Measurements from ENCODE around the gene ARFGEF3. TPM values are rescaled to one million over a fixed set of nuclear protein-coding genes. Genes with fewer than 3 reads are reported as not detected.
"Not testable (repeated sequence)": the region's sequence is repeated elsewhere in the genome, so short reads cannot be mapped to it uniquely, and the experiment has no call there.

ARFGEF3 gene
- total RNA-seq, 2 experiments from 2014 or later: 1.6 to 1.7 TPM

- H3K27ac Mint-ChIP-seq: no peak overlapping the region
- no peaks in the 10 kb centered on the region for H3K36me3 Mint-ChIP-seq
- no peak overlapping the region for H3K4me3 Mint-ChIP-seq
- H3K4me1 Mint-ChIP-seq: peaks cover 7% of the 10 kb centered on the region
- no peaks in the 10 kb centered on the region for H3K27me3 Mint-ChIP-seq
- DNase-seq: no peak
- H3K9me3 Mint-ChIP-seq: no peaks in the 10 kb centered on the region
Measured at GRCh38 chr6:138286698-138287097, 125.0 kb downstream of the ARFGEF3 start.

GRCh38 chr6:138287144-138287955, 125.6 kb downstream of the ARFGEF3 start:
- Mint-ChIP-seq H3K9me3 (no peaks in the 10 kb centered on the region), H3K4me1 (peaks cover 7% of the 10 kb centered on the region), H3K27me3 (no peaks in the 10 kb centered on the region), H3K4me3 (no peak overlapping the region), H3K36me3 (no peaks in the 10 kb centered on the region), H3K27ac (no peak overlapping the region)
- DNase-seq: peak; percentile 21

GRCh38 chr6:138288428-138289085, 126.8 kb downstream of the ARFGEF3 start:
- H3K9me3 Mint-ChIP-seq, DNase-seq, H3K36me3 Mint-ChIP-seq, H3K27ac Mint-ChIP-seq, H3K4me1 Mint-ChIP-seq, H3K27me3 Mint-ChIP-seq, H3K4me3 Mint-ChIP-seq: not testable (repeated sequence)

- H3K4me1 Mint-ChIP-seq: peaks cover 7% of the 10 kb centered on the region
Measured at GRCh38 chr6:138289739-138290138, 128.0 kb downstream of the ARFGEF3 start.

GRCh38 chr6:138290423-138290962, 128.8 kb downstream of the ARFGEF3 start:
- Mint-ChIP-seq H3K4me3 (no peak overlapping the region), H3K9me3 (no peaks in the 10 kb centered on the region), H3K36me3 (no peaks in the 10 kb centered on the region), H3K4me1 (peaks cover 7% of the 10 kb centered on the region), H3K27me3 (no peaks in the 10 kb centered on the region), H3K27ac (no peak overlapping the region)
- no peak for DNase-seq

More at GRCh38 chr6:138289739-138290138, 128.0 kb downstream of the ARFGEF3 start:
- Mint-ChIP-seq H3K27me3 (no peaks in the 10 kb centered on the region), H3K36me3 (no peaks in the 10 kb centered on the region), H3K27ac (no peak overlapping the region), H3K9me3 (no peaks in the 10 kb centered on the region), H3K4me3 (no peak overlapping the region)
- peak; percentile 16 for DNase-seq

GRCh38 chr6:138291036-138291848, 129.5 kb downstream of the ARFGEF3 start:
- H3K9me3 Mint-ChIP-seq: no peaks in the 10 kb centered on the region
- peaks cover 7% of the 10 kb centered on the region for H3K4me1 Mint-ChIP-seq
- no peak overlapping the region for H3K4me3 Mint-ChIP-seq
- DNase-seq: no peak
- no peaks in the 10 kb centered on the region for H3K36me3 Mint-ChIP-seq
- no peaks in the 10 kb centered on the region for H3K27me3 Mint-ChIP-seq
- no peak overlapping the region for H3K27ac Mint-ChIP-seq

GRCh38 chr6:138291849-138292181, 130.1 kb downstream of the ARFGEF3 start:
- Mint-ChIP-seq H3K4me3 (no peak overlapping the region), H3K36me3 (no peaks in the 10 kb centered on the region), H3K9me3 (no peaks in the 10 kb centered on the region), H3K4me1 (peaks cover 7% of the 10 kb centered on the region), H3K27me3 (no peaks in the 10 kb centered on the region), H3K27ac (no peak overlapping the region)
- DNase-seq: no peak

- H3K27me3 Mint-ChIP-seq: no peaks in the 10 kb centered on the region
- no peak overlapping the region for H3K27ac Mint-ChIP-seq
- H3K9me3 Mint-ChIP-seq: no peaks in the 10 kb centered on the region
- peaks cover 7% of the 10 kb centered on the region for H3K4me1 Mint-ChIP-seq
- no peak overlapping the region for H3K4me3 Mint-ChIP-seq
- DNase-seq: no peak
- H3K36me3 Mint-ChIP-seq: no peaks in the 10 kb centered on the region
Measured at GRCh38 chr6:138292482-138292881, 130.7 kb downstream of the ARFGEF3 start.

GRCh38 chr6:138293428-138294395, 132.0 kb downstream of the ARFGEF3 start:
- Mint-ChIP-seq H3K27ac (no peak overlapping the region), H3K4me3 (no peak overlapping the region), H3K36me3 (no peaks in the 10 kb centered on the region), H3K4me1 (peaks cover 11% of the 10 kb centered on the region), H3K27me3 (peaks cover 5% of the 10 kb centered on the region), H3K9me3 (no peaks in the 10 kb centered on the region)
- DNase-seq: no peak

- no peaks in the 10 kb centered on the region for H3K36me3 Mint-ChIP-seq
- H3K4me3 Mint-ChIP-seq: no peak overlapping the region
- no peaks in the 10 kb centered on the region for H3K9me3 Mint-ChIP-seq
- no peak for DNase-seq
- H3K4me1 Mint-ChIP-seq: peaks cover 4% of the 10 kb centered on the region
- no peak overlapping the region for H3K27ac Mint-ChIP-seq
- H3K27me3 Mint-ChIP-seq: peaks cover 16% of the 10 kb centered on the region
Measured at GRCh38 chr6:138296381-138296780, 134.6 kb downstream of the ARFGEF3 start.

GRCh38 chr6:138296786-138297185, 135.0 kb downstream of the ARFGEF3 start:
- Mint-ChIP-seq H3K4me1 (peaks cover 4% of the 10 kb centered on the region), H3K27ac (no peak overlapping the region), H3K27me3 (peaks cover 18% of the 10 kb centered on the region), H3K36me3 (no peaks in the 10 kb centered on the region), H3K9me3 (no peaks in the 10 kb centered on the region), H3K4me3 (no peak overlapping the region)
- no peak for DNase-seq

GRCh38 chr6:138297761-138298298, 136.1 kb downstream of the ARFGEF3 start:
- Mint-ChIP-seq H3K9me3 (no peaks in the 10 kb centered on the region), H3K4me1 (peaks cover 4% of the 10 kb centered on the region), H3K27ac (no peak overlapping the region), H3K36me3 (no peaks in the 10 kb centered on the region), H3K27me3 (peaks cover 23% of the 10 kb centered on the region), H3K4me3 (no peak overlapping the region)
- no peak for DNase-seq

GRCh38 chr6:138300469-138300868, 138.7 kb downstream of the ARFGEF3 start:
- Mint-ChIP-seq H3K4me1 (peaks cover 4% of the 10 kb centered on the region), H3K27ac (no peak overlapping the region), H3K27me3 (peaks cover 23% of the 10 kb centered on the region), H3K36me3 (no peaks in the 10 kb centered on the region), H3K9me3 (no peaks in the 10 kb centered on the region), H3K4me3 (no peak overlapping the region)
- no peak for DNase-seq

- no peaks in the 10 kb centered on the region for H3K36me3 Mint-ChIP-seq
- peaks cover 23% of the 10 kb centered on the region for H3K27me3 Mint-ChIP-seq
- H3K4me3 Mint-ChIP-seq: no peak overlapping the region
- no peak overlapping the region for H3K27ac Mint-ChIP-seq
- DNase-seq: no peak
- no peaks in the 10 kb centered on the region for H3K9me3 Mint-ChIP-seq
- peaks cover 4% of the 10 kb centered on the region for H3K4me1 Mint-ChIP-seq
Measured at GRCh38 chr6:138302554-138302953, 140.8 kb downstream of the ARFGEF3 start.
